AG09319 (cell line): ENCODE results near the gene MCF2L.

Experiments used
- DNase-seq: peaks from one replicate; pipeline ENCODE4 v3.0.0-alpha.2; 2010; ENCODE audit warnings: low read depth; ENCODE audit errors: extremely low read depth
- TF ChIP-seq, protein P1 (sequence below): IDR thresholded peaks from 2 replicates; pipeline ENCODE4 v1.5.1; 2011; ENCODE audit warnings: low read depth, mild to moderate bottlenecking, inconsistent platforms, low read length, moderate library complexity

The MCF2L gene

DNA sequence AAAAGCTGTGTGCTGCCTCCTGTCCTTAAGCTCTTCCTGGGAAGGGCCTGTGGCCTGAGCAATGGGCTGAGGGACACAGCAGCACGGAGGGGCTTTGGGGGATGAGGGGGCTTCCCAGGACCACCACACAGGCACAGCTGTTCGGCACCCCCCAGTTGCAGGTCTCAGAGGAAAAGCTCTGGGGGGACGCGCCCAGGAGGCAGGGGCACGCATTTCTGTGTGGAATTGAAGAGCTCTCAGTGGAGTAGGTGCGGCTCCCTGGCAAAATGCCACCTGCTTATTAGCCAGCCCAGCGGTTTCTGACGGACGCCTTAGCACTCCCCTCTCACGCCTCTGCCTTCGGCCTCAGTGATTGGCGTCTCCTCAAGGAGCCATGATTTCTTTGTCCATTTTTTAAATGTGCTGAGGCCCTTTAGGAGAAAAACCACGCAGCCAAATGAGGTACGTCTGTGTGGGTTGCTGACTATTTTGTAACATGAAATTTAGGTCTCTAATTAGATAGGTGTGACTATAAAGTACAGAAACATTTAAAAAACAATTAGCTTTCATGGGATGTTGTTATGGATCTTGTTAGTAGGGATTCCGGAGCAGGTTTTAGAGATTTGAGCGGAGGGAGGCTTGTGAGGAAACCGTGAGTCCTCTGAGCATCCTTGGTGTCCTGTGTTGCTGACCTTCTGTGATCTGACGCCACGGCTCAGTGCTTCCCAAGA lies 4.0 kb downstream of the MCF2L start:
- TF ChIP-seq, protein P1, sequence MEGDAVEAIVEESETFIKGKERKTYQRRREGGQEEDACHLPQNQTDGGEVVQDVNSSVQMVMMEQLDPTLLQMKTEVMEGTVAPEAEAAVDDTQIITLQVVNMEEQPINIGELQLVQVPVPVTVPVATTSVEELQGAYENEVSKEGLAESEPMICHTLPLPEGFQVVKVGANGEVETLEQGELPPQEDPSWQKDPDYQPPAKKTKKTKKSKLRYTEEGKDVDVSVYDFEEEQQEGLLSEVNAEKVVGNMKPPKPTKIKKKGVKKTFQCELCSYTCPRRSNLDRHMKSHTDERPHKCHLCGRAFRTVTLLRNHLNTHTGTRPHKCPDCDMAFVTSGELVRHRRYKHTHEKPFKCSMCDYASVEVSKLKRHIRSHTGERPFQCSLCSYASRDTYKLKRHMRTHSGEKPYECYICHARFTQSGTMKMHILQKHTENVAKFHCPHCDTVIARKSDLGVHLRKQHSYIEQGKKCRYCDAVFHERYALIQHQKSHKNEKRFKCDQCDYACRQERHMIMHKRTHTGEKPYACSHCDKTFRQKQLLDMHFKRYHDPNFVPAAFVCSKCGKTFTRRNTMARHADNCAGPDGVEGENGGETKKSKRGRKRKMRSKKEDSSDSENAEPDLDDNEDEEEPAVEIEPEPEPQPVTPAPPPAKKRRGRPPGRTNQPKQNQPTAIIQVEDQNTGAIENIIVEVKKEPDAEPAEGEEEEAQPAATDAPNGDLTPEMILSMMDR: no peak
- DNase-seq: no peak

DNA sequence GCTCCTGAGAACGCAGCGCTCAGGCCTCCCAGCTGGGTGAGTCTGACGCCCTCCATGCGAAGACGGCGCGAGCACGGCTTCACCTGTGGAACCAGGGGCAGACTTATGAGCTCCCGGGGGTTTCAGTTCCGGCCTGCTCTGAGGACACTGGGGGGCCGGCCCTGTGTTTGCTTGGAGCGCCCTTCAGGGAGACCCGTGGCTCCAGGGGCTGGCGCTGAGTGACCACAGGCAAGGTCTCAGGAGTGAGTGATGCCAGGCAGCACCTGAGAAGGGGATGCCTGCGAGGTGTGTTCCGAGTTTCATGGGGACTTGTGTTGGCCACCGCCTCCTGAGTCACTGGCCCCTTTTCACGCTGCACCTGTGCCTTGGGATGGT lies 4.5 kb downstream of the MCF2L start:
- TF ChIP-seq, protein P1: no peak
- DNase-seq: no peak

DNA sequence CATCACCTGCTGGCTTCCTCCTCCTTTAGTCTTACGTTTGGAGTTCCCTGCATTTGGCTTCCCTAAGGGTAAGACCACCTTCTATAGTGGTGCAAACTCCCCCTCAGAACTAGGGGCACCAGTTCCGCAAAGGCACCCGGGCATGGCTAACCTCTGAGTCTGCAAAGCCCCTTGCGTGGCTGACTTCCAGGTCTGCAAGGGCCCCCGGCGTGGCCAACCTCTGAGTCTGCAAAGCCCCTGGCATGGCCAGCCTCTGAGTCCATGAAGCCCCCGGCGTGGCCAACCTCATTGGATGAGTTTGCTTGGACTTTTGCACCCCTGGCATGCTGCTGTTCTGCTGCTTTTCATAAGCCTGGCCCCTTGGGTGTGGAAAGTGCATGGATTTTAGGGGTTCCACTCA lies 5.1 kb downstream of the MCF2L start:
- DNase-seq: no peak
- TF ChIP-seq, protein P1: no peak

DNA sequence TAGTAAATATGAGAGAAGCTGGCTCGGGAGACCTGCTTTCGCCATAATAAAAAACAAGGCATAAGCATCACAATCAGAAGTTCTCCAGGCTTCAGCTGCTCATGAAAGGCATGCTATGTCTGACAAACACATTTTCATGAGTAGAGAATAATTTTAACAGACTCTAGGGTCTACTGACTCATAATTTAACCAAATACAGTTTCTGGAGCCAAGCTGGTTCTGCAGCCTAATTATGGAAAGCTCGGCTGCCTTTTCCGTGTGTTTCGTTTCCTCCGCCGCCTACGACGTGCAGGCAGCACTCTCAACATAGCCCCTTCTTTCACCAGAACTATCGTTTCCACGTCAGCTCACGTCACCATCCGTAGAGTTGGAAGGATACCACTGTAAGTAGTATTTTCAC lies 5.7 kb downstream of the MCF2L start:
- TF ChIP-seq, protein P1: no peak
- DNase-seq: no peak

DNA sequence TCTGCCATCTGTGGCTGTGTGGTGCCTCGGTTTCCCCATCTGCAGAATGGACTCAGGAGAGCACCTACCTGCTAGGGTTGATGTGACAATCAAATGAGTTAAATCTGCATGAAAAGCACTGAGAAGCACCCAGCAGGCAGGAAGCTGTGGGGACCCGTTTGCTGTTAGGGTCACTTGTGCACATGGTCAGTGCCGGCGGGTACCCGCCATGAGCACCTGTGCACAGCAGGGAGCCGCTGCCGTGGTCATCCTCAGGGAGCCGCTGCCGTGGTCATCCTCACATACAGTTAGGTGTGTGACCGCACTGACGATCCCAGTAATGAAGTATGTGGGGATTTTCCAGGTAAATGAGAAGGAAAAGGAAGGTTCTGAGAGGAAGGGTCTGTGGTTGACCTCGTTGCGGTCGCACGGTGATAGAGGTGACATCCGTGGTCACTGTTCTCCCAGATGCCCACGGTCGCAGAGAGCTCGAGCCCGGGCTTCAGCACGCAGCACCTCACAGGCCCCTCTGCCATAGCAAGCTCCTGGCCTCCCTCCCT lies 6.5 kb downstream of the MCF2L start:
- DNase-seq: no peak

DNA sequence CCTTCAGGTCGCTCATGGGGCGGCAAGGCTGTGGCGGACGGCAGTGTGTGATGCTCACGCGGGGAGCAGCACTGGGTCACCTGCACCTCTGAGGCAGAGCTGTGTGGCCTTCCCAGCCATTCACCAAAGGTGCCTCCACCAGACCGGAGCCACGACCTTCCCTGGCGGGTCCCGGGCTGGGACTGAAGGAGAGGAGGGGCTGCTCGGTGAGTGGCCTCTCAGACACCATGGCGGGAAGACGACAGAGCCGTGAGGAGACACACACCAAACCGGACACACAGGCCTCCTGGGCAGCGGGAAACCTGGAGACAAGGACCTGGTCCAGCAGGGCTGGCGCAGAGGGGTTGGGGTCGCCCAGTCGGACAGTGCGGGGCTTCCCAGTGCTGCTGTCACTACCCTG lies 7.5 kb downstream of the MCF2L start:
- no peak for DNase-seq
- TF ChIP-seq, protein P1: no peak

More for the DNA sequence above, 6.5 kb downstream of the MCF2L start:
- TF ChIP-seq, protein P1: no peak

DNA sequence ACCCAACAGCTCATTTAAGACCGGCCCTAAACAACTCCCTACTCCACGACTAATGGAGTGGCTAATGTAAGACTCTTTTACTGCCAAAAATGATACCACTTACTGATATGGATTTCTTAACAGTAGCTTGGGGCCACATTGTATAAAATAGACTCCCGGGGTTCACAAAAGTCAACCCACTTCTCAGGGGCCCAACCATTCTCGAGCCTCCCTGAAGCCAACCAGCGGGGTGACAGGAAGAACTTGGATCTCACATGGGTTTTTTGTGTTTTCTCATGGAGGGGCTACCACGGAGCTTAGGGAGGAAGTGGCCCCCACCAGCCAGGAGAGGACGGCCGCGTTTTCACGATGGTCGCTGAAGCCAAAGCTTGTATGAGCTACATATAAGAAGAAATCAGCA lies 8.1 kb downstream of the MCF2L start:
- no peak for DNase-seq

More for the DNA sequence above, 8.1 kb downstream of the MCF2L start:
- TF ChIP-seq, protein P1: no peak
